NOMO-1 treated with dmso at 0.1 percent for 144 hours (cell line): ENCODE data around the gene MINDY4.
"Not testable (repeated sequence)": the region's sequence is repeated elsewhere in the genome, so short reads cannot be mapped to it uniquely, and the experiment has no call there.

Experiments
- DNase-seq: peaks from one replicate; lab custom pipeline; 2025; ENCODE audit not compliant: unreplicated experiment; lab: John Stamatoyannopoulos, UW

The MINDY4 gene

DNA sequence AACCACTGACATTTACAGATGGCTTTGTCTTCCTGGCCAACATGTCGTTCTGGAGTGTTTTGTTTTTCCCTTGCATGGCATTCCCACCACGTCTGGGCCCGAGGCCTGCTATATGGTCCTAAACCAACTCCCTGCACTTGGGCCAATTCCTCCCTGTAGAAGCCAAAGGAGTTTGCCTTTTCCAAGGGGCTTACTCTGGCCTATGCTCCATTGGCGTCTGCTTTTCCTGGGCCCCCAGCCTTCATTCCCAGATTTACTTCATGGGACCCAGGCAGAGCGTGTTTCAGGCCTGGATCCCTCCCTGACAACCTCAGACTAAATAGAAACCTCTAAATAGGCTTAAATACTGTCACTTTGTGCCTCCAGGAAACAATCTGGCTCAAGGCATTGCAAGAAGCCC lies 60.7 kb downstream of the MINDY4 start:
- DNase-seq, result no peak

DNA sequence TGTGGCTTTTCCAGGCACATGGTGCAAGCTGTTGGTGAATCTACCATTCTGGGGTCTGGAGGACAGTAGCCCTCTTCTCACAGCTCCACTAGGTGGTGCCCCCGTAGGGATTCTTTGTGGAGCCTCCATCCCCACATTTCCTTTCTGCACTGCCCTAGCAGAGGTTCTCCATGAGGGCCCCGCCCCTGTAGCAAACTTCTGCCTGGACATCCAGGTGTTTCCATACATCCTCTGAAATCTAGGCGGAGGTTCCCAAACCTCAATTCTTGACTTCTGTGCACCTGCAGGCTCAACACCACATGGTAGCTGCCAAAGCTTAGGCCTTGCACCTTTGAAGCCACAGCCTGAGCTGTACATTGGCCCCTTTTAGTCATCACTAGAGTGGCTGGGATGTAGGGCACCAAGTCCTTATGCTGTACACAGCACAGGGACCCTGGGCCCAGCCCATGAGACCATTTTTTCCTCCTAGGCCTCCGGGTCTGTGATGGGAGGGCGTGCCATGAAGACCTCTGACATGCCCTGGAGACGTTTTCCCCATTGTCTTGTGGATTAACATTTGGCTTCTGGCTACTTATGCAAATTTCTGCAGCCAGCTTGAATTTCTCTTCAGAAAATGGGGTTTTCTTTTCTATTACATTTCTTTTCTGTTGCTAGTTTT lies 62.9 kb downstream of the MINDY4 start:
- DNase-seq, result not testable (repeated sequence)

DNA sequence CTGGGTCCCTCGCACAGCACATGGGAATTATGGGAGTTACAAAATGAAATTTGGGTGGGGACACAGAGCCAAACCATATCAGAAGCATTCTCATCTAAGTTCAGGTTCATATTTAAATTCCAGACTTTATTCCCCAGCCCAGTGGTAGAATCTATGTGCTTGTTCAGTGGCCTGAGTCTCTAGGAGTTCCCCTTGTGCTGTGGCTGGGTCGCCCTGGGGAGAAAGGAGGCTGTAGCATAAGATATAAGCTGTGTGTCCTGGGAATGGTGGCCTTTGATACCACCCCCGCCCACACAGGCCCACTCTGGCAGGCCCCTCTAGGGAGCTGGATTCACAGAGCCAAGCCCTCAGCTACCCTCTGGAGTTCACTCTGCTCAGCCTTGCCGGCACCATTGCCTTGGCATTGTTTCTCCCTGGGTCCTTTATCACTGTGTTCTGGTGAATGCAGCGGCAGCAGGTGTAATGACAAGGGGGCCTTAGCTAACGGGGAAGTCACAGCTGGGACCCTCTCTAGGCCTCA lies 64.2 kb downstream of the MINDY4 start:
- no peak for DNase-seq

DNA sequence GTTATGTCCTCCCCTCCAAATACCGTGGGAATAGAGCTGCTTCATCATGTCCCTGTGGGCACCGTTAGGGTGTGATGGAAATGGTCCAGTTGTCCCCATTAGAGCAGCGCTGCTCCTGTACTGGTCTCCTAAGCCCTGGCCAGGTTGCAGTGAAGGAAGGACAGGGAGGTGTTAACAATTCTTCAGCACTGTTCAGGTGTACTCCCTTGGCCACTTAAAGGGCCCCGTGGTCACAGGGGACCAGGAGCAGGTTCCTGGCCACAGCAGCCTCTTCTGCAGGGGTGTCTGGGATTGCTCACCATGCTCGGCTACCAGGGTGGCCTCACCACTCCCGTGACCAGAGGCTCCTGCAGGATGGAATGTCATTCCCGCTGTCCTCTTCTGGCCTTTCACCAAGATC lies 65.8 kb downstream of the MINDY4 start:
- no peak for DNase-seq

DNA sequence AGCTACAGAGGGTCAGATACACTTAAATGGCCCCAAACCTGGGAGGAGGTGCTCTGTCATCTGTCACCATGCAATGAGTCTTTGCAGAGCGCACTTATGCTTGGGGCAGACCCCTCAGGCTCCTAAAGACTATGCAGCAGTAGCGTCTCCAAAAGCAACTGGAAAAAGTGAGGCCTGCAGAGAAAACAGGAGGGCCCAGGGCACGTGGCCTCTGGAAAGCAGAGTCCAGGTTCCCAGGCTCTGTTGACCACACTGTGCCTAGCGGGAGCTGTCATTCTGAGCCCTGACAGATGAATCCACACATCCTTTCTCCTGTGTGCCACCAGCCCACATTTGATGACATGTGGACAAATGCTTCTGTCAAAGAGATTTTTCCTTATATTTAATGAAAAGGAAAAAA lies 66.4 kb downstream of the MINDY4 start:
- no peak for DNase-seq

DNA sequence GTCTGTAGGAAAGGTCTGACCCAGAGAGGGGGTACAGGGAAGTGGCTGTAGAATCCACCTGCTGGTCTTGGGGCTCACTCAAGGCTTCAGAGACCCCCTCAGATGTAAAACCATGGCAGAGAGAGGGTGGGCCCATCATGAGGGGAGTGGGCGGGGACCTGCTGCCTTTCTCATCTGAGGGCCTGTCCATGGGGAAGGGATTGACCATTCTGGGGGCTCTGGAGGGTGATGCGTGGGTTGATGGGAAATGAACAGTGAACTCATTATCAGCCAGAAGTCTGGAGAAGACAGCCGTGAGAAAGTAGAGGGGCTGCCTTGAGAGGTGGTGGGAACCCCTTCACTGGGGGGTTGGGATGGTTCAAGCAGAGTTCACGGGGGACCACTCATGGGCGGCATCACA lies 66.8 kb downstream of the MINDY4 start:
- DNase-seq, result no peak

DNA sequence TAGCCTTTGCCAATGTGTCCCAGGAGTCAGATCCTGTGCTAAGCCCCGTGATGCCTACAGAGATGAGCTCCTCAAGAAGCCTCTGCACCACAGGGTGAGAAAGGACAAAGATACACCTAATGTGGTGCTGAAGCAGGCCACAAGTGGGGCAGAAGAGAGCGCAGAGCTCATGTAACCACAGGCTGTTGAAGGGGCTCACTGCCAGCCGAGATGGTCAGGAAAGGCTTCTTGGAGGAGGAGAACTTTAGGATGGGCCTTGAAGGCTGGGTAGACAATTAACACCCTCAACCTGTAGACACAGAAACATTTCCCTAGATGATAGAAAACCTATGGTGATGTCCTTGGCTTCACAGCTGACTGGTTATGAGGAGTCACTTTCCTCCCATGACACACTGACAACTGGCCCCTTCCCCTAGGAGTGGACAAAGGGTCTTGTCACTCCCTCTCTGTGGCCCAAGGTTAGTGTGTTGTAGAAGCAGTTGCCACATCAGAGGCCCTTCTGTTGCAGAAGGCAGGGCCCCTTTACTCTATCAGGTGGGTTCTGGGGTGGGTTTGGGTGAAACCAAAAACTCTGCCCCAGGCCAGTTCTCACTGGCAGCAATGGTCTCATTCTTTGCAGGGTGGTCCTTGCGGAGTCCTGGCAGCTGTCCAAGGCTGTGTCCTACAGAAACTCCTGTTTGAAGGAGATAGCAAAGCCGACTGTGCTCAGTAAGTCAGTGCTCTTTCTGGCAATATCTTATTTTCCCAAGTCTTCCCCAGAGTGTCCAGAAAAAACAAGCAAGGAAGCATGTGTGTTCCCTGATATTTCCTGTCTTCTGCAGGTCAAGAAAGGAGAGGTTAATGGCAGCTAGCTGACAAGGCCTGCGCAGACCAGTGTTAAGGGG lies 69.2 kb downstream of the MINDY4 start:
- no peak for DNase-seq

DNA sequence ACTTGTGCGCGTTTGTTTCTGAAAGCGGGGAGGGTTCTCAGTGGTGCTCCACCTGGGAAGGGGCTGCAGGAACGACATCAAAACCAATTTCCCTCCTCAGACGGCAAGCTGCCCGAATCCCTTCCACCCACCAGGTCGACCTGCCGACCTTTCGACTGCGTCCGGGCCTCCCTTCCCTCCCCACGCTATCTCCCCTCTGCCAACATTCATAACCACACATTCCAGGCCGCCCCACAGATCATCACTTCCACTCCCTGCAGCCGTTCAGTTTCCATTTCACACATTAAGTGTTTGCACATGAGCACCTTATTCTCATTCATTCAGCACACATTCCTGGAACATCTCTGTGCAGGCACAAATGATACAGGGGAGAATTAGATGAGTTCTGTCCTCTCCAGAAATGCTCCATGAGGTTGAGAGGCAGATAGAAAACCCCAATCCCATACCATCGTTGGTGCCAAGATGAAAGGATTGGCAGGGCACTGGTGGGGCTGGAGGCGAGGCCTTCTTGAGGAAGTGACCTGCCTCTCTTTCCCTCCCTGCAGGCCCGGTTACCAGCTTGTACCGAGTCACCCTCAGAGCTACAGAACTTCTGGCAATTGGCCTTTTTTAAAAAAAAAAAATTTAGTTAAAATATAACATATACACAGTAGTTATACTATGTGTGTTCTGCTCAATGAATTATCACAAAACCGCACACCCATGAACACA lies 70.0 kb downstream of the MINDY4 start:
- no peak for DNase-seq

DNA sequence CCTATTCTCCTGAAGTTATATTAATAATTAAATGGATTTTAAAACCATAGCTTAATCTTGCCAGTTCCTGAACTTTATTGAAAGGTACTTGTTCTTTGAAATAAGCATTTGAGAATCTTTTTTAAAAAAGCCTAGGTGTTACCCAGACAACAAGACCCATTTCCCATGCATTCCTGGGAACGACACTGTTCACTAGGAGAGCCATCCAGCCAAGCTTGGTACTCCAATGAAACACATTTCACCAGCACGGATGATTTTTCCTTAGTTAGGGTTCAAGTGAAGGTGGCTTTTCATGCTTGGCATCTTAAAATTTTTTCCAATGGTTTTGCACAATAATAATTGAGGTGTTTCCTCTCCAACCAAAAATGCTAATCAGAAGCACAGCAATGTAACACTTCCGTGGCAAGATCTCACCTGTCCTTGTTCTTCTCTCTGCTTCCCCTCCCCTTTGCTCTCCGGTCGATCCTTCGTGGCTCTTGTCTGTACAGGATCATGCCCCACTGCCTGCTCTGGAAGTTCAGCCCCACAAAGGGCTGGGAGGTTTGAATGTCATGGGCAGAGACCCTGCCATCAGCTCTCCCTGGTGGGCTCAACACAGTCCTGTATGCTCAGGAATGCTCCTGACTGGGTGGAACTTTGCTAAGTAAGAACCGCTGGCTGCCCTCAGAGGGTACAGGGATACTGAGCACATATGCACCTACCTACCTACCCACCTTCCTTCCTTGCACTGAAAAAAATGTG lies 70.8 kb downstream of the MINDY4 start:
- no peak for DNase-seq

DNA sequence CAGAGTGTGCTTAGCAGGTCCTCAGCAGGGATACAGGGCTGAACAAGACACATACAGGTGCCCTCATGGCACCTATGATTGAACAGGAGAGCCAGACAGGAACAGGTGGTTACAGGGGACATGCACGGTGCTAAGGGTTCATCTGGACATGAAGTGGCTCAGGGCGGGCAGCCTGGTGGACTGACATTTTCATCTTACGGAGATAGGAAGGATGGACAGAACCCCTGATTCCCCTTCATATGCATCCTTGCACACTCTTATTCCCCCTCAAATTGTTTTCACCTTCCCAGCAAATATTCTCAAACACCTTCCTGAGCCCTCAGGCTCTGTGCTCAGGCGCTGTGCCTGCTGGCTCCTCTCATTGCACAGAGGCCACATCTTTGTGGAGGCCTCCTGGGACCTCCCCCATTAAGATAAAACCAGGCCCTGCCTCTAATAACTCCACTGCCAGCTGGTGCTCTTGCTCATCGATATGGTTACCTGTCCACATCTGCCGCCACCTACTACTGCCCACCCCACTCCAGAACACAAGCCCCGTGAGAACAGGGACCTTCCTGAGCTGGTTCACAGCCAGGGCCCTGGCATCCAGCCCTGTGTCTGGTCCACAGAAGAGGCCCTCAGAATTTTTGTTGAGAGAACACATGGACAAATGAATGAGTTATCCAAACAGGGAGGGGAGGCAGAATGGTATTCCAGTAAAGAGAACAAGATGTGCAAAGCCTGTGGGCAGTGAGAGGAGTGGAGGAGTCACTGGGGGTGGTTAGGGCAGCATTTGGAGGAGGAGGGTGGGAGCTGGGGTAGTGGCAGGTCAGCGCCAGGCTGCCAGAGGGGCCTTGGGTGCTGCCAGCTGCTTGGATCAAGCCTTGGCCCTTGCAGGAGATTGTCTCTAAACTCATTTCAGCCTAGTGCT lies 71.6 kb downstream of the MINDY4 start:
- DNase-seq, result no peak

DNA sequence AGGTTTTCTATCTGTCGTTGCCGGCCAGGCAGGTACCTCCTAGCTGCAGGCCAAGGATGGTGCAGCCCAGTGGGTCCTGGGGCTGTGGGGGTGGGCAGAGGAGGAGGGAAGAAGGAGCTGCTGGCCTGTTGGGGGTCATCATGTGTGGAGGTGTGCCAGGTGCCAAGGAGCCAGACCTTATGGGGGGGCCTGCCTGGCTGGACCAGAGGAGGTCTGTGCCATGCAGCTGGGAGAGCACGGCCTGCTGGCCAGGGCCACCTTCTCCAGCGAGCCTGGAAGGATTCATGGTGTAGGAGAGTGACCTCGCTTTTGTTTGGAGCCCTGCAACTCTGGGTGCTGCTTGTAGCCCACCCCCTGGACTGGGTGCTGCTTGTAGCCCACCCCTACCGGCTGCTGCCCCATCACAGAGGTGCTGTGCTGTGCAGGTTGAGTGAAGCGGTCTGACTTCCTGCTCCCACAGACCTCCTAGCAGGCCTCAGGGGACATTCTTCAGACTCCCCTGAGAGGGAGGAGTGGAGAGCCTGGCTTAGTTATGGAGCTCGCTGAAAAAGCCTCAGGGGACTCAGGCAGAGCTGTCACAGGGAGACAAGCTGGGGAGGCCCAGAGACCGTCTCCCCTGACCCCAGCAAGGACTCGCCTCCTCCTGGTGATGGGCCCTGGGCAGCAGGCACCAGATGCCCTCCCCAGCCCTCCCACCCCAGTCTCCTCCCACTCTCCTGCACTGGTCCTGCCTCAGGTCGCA lies 72.7 kb downstream of the MINDY4 start:
- DNase-seq, result no peak

DNA sequence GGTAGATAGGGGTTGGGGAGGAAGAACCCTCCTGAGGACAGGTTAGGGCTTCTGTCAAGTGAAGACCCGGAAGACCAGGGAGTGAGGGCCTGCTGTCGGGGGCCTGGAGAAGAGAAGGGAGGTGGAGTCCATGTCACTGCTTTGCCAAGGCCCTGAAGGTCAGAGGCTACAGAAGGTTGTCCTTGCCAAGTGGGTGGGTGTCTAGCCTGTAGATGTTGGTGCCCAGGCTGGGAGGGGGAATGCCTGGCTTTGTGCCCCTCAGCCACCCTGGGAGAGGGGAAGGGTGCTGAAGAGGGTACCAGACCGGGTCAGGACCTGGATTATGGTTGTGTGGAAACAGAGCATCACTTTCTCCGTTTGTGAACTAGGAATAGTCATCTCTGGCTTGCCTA lies 73.3 kb downstream of the MINDY4 start:
- no peak for DNase-seq

DNA sequence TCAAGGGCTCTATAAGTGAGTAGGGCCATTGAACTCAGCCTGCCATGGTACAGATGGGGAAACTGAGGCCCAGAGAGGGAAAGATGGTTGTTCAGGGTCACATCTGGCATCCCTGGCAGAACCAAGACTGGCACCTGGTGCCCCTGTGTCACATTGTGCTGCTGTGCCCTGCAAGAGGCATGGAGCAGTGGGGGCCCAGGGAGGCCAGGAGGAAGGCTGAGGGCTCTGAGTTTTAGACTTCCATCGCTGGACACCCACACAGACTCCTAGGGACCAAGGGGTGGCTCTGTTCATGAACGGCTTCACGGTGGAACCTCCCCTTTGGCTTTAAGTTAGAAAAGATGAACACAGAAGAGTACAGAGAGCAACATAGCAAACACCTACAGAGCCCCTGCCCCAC lies 73.7 kb downstream of the MINDY4 start:
- no peak for DNase-seq

DNA sequence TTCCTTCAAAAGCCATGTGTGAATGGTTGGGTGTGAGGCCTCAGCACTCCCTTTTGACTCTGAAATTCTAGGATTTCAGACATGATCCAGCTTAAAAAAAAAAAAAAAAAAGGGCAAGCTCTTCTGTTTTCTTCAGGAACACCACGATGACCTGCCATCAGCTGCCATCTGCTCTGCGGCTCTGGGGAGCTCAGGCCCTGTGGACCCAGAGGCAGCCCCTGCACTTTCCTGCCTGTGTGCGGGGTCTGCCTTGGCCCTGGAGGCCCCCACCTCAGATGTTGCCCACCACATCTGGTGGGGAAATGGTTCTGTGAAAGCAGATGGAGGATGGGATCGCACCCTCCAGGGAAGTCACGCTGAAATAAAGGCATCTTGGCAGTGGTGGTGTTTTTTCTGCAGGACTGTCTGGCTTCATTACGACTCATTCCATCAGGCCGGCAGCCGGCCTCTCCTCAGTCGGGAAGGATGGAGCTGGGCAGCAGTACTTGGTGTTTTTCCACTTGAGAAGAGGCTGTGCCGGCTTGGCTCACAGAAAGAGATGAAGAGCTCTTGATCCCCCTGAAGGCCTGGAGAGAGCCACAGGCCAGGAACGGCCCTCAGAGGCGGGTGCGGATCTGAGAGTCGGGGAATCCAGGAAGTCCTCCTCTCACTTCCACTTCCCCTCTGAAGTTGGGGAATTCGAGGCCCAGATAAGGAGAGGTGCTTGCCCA lies 74.4 kb downstream of the MINDY4 start:
- DNase-seq, result no peak

DNA sequence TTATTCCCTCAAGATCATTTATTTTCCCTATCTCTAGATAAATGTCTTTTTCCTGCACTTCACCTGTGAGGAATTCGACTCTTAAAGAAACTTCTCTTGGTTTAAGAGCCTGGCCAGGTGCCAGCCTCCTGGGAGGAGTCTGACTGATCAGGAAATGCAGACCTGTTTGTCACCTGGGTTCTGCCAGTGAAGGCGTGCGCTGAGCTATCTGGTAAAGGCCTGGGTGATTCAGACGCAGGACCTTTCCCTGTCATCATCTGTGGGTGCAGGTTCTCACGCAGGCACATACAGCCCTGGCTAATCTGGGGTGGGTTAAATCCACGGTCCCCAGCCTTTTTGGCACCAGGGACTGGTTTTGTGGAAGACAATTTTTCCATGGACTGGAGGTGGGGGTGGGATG lies 75.2 kb downstream of the MINDY4 start:
- DNase-seq, result no peak

DNA sequence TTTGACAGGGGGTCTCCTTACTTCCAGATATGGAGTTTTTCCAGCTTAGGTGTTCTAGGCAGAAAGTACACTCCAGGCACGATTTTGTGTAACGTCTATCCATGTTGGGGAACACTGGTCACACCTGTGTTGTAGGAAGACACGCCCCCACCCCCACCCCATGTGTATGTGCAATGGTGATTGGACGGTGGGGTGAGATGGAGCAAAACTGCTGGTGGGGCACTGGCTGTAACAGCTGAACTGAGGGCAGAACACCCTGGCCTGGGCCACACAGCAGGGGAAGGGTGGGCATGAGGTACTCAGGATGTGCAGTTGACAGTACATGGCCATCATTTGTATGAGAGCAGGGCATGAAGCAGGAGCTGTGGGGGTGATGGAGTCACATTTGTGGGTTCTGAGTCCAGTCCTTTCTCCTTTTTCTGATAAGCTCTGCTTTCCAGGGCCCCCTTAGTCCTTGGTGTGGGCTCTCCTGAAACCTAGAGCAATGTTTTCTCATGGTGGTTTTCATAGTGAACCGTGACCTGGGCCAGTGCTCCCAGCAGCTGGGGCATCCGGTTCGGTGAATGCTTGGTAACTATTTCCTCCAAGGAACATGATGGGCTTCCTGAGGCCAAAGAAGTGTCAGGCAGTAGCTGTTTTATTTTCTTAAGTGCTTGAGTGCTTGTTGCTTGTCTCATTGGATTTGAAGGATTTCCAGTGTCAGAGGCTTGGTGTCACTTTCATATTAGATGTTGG lies 77.1 kb downstream of the MINDY4 start:
- no peak for DNase-seq

DNA sequence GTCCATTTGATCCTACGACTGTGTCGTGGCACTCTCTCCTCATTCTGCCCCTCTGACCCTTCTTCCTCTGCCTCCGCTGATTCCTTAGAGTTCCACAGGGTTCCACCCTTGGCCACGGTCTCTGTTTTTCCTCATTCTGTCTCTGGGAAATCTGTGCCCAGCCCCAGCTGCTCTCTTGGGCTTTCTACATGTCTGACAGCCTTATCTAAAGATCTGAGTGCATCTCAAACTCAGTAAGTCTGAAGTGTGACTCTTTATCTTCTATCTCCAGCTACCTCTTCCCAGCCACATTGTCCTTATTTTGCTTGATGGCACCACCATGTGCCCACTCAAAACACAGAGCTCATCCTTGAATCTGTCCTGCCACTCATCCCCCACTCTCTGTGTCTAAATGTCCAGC lies 78.3 kb downstream of the MINDY4 start:
- no peak for DNase-seq

DNA sequence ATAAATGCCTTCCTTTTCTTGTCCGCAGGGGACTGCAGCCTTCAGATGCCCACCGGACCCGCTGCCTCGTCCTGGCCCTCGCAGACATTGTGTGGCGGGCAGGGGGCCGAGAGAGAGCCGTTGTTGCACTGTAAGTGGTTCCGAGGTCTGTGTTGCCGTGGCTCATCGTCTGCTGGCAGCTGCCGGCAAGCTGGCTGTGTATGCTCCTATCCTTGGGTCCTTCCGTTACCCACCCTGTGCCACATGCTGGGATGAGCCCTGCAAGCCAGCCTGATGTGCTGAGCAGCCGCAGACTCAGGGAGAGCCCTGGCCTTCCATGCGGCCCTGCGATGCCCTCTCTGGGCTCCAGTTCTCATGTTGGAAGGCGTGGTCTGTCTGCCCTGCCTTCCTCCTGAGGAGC lies 79.2 kb downstream of the MINDY4 start:
- no peak for DNase-seq
